IPS-20b (cell line): ENCODE measurements around the gene GRK2.
A peak's percentile ranks its signal among the peaks of the same experiment; 100 is the strongest.

Experiments
- H3K27ac ChIP-seq: one replicate; pipeline ENCODE4 v1.5.1; 2013; ENCODE audit warnings: low read length
- H3K27me3 ChIP-seq: 2 replicates; pipeline ENCODE4 v1.6.1; 2013; ENCODE audit warnings: mild to moderate bottlenecking, low read length, inconsistent platforms; ENCODE audit not compliant: insufficient read depth
- H3K36me3 ChIP-seq: 2 replicates; pipeline ENCODE4 v1.6.1; 2013; ENCODE audit warnings: low read depth, mild to moderate bottlenecking, inconsistent platforms, low read length, moderate library complexity; ENCODE audit not compliant: insufficient read depth
- H3K4me1 ChIP-seq: 2 replicates; pipeline ENCODE4 v1.6.1; 2013; ENCODE audit warnings: mild to moderate bottlenecking, control low read depth, inconsistent platforms, low read length, moderate library complexity; ENCODE audit not compliant: insufficient read depth
- H3K4me3 ChIP-seq: 2 replicates; pipeline ENCODE4 v1.5.1; 2013; ENCODE audit warnings: mild to moderate bottlenecking, low read length, inconsistent platforms
- H3K9ac ChIP-seq: 2 replicates; pipeline ENCODE4 v1.6.1; 2013; ENCODE audit warnings: low read depth, mild to moderate bottlenecking, inconsistent platforms, low read length, moderate library complexity
- H3K9me3 ChIP-seq: 2 replicates; pipeline ENCODE4 v1.6.1; 2013; ENCODE audit warnings: mild to moderate bottlenecking, low read depth, low read length, inconsistent platforms; ENCODE audit not compliant: insufficient read depth

Gene GRK2

DNA sequence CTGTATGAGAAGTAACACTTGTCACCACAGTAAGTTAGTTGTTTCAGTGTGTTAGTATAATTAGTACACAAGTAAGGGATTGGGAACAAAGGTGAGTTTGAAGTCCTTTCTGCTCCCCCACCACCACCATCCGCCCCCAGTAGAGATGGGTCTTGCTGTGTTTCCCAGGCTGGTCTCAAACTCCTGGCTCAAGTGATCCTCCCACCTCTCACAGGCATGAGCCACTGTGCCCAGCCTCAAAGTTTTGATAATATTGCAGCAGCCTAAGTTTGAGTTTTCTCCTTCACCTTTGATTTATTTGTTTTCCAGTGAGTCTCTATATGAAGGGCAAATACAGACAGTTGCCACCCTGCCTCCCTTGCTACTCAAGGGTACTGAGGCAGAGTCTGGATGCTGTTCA, 23.7 kb upstream of the GRK2 start:
- H3K4me1 ChIP-seq, result peaks cover 16% of the 10 kb centered on the region
- H3K36me3 ChIP-seq, result peaks cover 52% of the 10 kb centered on the region
- H3K9me3 ChIP-seq, result no peaks in the 10 kb centered on the region
- no peaks in the 10 kb centered on the region for H3K27me3 ChIP-seq
- peak overlapping the region; percentile 50 for H3K4me3 ChIP-seq
- no peak overlapping the region for H3K27ac ChIP-seq
- peak overlapping the region; percentile 12; the same call in 1 of the 2 replicates for H3K9ac ChIP-seq

DNA sequence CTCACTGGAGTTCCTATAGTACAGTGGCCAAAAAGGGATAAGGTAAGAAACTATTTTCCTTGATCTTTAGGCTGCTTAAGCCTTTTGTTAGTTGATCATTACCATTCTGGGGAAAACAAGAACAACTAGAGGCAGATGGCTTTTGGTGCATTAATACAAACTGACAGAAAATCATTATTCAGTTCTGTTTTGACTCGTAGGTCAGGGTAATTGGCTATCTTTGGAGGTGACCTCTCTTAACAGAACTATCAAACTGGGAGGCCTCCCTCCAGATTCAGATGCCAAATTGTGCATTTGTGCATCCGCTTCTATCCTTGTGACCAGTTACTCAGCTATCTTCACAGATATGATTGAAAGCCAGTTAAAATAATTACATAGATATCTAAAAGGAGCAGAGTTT, 23.2 kb upstream of the GRK2 start:
- H3K4me3 ChIP-seq, result no peak overlapping the region; the same call in 1 of the 2 replicates
- no peaks in the 10 kb centered on the region for H3K27me3 ChIP-seq
- H3K4me1 ChIP-seq, result peaks cover 16% of the 10 kb centered on the region
- no peak overlapping the region for H3K9ac ChIP-seq
- no peak overlapping the region for H3K27ac ChIP-seq
- H3K9me3 ChIP-seq, result no peaks in the 10 kb centered on the region
- H3K36me3 ChIP-seq, result peaks cover 57% of the 10 kb centered on the region

DNA sequence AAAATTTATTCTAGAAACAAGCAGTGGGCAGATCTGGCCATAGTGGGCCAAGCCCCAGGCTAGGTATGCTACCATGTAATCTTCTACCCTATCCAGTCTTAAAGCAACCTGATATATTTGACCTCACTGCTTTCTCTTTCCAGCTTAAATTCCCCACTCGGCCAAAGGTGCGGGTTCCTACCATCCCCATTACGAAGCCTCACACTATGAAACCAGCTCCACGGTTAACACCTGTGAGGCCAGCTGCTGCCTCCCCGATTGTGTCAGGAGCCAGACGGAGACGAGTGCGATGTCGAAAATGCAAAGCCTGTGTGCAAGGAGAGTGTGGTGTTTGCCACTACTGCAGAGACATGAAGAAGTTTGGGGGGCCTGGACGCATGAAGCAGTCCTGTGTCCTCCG, 21.2 kb upstream of the GRK2 start:
- no peak overlapping the region for H3K9ac ChIP-seq
- H3K4me1 ChIP-seq, result peaks cover 4% of the 10 kb centered on the region
- peaks cover 77% of the 10 kb centered on the region for H3K36me3 ChIP-seq
- H3K9me3 ChIP-seq, result no peaks in the 10 kb centered on the region
- no peak overlapping the region for H3K27ac ChIP-seq
- no peak overlapping the region for H3K4me3 ChIP-seq
- H3K27me3 ChIP-seq, result no peaks in the 10 kb centered on the region

DNA sequence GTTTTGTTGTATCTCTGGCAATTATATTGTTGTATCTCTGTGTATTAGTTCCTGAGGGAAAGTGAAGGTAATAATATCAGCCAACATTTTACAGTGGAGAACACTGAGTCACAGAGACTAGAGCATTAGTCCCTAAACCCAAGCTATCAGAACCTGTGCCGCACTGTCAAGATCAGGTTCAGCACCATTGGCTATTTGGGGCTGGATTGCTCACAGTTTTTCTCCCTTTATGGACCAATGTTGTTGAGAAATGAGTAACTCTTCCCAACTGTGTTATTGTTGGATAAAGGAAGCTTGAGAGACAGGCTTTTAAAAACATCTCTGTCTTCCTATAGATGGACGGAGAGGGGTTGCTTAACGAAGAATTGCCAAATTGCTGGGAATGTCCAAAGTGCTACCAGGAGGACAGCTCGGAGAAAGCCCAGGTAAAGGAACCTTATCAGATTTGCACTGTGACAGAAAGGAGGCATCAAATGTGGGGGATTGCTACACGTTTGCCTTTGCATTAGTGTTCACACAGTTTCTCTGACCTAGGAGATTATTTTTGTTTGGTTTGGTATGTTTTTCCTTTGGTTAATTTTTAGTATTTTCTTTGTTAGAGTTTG, 18.2 kb upstream of the GRK2 start:
- no peak overlapping the region for H3K9ac ChIP-seq
- no peaks in the 10 kb centered on the region for H3K27me3 ChIP-seq
- H3K36me3 ChIP-seq, result peaks cover 99% of the 10 kb centered on the region
- H3K4me1 ChIP-seq, result no peaks in the 10 kb centered on the region
- H3K4me3 ChIP-seq, result no peak overlapping the region
- H3K27ac ChIP-seq, result no peak overlapping the region
- no peaks in the 10 kb centered on the region for H3K9me3 ChIP-seq

DNA sequence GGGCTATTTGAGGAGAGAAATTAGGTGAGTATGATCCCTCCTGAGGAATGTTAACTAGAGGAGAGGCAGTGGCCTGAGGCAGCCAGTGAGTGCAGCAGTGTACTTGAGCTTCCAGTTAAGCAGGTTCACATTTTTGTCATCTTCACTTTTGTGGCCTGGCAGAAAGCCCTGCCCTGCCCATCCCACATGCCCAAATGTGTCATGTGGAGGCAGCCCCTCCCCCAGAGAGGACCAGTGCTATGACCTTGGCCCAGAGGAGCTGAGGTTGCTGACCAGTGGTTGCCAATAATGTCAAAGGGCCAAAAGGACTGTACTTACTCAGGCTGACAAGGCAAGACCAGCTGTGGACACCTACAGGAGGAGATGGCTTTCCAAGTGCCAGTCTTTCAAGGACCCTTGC, 17.6 kb upstream of the GRK2 start:
- no peaks in the 10 kb centered on the region for H3K27me3 ChIP-seq
- no peaks in the 10 kb centered on the region for H3K4me1 ChIP-seq
- no peaks in the 10 kb centered on the region for H3K9me3 ChIP-seq
- H3K36me3 ChIP-seq, result peaks cover 99% of the 10 kb centered on the region
- H3K9ac ChIP-seq, result no peak overlapping the region
- H3K4me3 ChIP-seq, result no peak overlapping the region
- no peak overlapping the region for H3K27ac ChIP-seq

- Histone ChIP-seq H3K4me1 (no peaks in the 10 kb centered on the region), H3K4me3 (no peak overlapping the region), H3K36me3 (peaks cover 99% of the 10 kb centered on the region), H3K9me3 (no peaks in the 10 kb centered on the region), H3K9ac (no peak overlapping the region), H3K27me3 (no peaks in the 10 kb centered on the region), H3K27ac (no peak overlapping the region)
Observed at GRCh38 chr11:67250059-67251043, 15.9 kb upstream of the GRK2 start.

GRCh38 chr11:67251841-67252240, 14.4 kb upstream of the GRK2 start:
- Histone ChIP-seq H3K9me3 (no peaks in the 10 kb centered on the region), H3K4me1 (no peaks in the 10 kb centered on the region), H3K4me3 (no peak overlapping the region), H3K9ac (no peak overlapping the region), H3K36me3 (peaks cover 99% of the 10 kb centered on the region), H3K27me3 (no peaks in the 10 kb centered on the region), H3K27ac (no peak overlapping the region)

GRCh38 chr11:67252831-67253239, 13.4 kb upstream of the GRK2 start:
- no peaks in the 10 kb centered on the region for H3K9me3 ChIP-seq
- no peak overlapping the region for H3K9ac ChIP-seq
- no peaks in the 10 kb centered on the region for H3K27me3 ChIP-seq
- H3K36me3 ChIP-seq, result peaks cover 95% of the 10 kb centered on the region
- H3K27ac ChIP-seq, result no peak overlapping the region
- no peaks in the 10 kb centered on the region for H3K4me1 ChIP-seq
- H3K4me3 ChIP-seq, result no peak overlapping the region

DNA sequence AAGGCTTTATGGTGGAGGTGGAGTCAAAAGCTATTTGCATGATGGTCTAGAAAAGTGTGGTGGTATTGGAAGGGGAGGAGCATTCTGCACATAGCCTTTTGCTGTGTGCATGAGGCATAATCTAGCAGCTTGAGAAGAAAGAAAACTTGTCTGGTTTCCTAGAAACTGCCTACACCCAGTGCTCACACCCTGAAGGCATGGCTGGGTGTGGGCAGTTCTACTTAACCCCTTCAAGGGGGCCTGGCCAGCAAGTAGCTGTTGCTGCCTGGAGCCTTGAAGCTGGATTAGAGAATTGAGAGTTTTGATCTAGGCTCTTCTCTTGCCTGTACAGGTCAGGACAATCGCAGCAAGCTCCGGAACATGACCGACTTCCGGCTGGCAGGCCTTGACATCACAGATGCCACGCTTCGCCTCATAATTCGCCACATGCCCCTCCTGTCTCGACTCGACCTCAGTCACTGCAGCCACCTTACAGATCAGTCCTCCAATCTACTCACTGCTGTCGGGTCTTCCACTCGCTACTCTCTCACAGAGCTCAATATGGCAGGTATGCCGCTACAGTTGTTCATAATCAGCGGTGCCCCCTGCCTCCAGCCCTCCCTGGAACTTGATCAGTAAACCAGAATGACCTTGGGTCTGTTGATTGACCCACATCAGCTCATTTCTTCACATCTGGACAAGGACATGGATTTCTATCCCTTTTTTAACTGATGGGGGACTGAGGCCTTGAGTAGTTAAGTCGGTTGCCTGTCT, 12.2 kb upstream of the GRK2 start:
- Histone ChIP-seq H3K27me3 (no peaks in the 10 kb centered on the region), H3K27ac (no peak overlapping the region), H3K4me3 (no peak overlapping the region), H3K9me3 (no peaks in the 10 kb centered on the region), H3K4me1 (no peaks in the 10 kb centered on the region), H3K36me3 (peaks cover 83% of the 10 kb centered on the region), H3K9ac (no peak overlapping the region)

- Histone ChIP-seq H3K36me3 (peaks cover 76% of the 10 kb centered on the region), H3K4me1 (no peaks in the 10 kb centered on the region), H3K27ac (no peak overlapping the region), H3K9me3 (no peaks in the 10 kb centered on the region), H3K27me3 (no peaks in the 10 kb centered on the region), H3K4me3 (no peak overlapping the region), H3K9ac (no peak overlapping the region)
Observed at GRCh38 chr11:67254798-67255197, 11.5 kb upstream of the GRK2 start.

DNA sequence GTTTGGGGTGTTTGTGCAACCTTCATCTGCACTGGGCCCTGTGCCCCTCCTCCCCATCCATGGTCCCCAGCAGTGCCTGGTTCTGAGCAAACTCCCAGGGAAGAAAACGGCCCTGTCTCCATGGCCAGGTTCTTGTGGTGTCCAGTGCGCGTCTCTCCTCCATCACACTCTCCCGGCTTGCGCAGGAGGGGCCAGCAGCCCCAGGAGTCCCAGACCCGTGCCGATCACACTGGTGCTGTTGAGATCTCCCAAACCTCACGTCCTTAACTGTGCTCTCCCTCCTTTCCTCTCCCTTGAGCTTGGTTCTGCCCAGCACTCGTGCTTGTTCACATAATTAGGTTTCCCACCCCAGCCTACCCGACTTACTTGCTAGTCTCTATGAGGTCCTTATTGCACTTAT, 10.9 kb upstream of the GRK2 start:
- peaks cover under 1% of the 10 kb centered on the region; the same call in 1 of the 2 replicates for H3K27me3 ChIP-seq
- H3K9ac ChIP-seq, result no peak overlapping the region
- no peaks in the 10 kb centered on the region for H3K4me1 ChIP-seq
- H3K27ac ChIP-seq, result no peak overlapping the region
- peaks cover 70% of the 10 kb centered on the region for H3K36me3 ChIP-seq
- H3K4me3 ChIP-seq, result no peak overlapping the region
- H3K9me3 ChIP-seq, result no peaks in the 10 kb centered on the region
